H1 (cell line): ENCODE data around the gene TEX14. TPM values are rescaled to one million over a fixed set of nuclear protein-coding genes. Genes with fewer than 3 reads are reported as not detected.
A peak's percentile ranks its signal among the peaks of the same experiment; 100 is the strongest.

Experiments
- ASH2L ChIP-seq: fragments of 200-600, 300-600 bp; sonication (generic); IDR thresholded peaks from one replicate; pipeline ENCODE4 v1.7.1; 2017; ENCODE audit warnings: low read length
- BACH1 ChIP-seq: IDR thresholded peaks from 2 replicates; pipeline ENCODE4 v1.6.1; 2012; ENCODE audit warnings: low read length, improper control_type of control experiment
- CBX8 ChIP-seq: fragments of 300-800, 300-1000 bp; sonication (generic); IDR thresholded peaks from 2 replicates; pipeline ENCODE4 v1.7.1; 2016; ENCODE audit warnings: low read depth, low read length, borderline replicate concordance
- CREB1 ChIP-seq: IDR thresholded peaks from 2 replicates; pipeline ENCODE4 v1.6.1; 2012; ENCODE audit warnings: inconsistent platforms
- EGR1 ChIP-seq: IDR thresholded peaks from 2 replicates; pipeline ENCODE4 v1.6.1; 2011; ENCODE audit warnings: low read depth, low read length, borderline replicate concordance
- FOSL1 ChIP-seq: IDR thresholded peaks from 2 replicates; pipeline ENCODE4 v1.6.1; 2011; ENCODE audit warnings: mild to moderate bottlenecking, low read depth, low read length, moderate library complexity; ENCODE audit not compliant: insufficient read depth
- GABPA ChIP-seq: IDR thresholded peaks from 2 replicates; pipeline ENCODE4 v1.6.1; 2011; ENCODE audit warnings: mild to moderate bottlenecking, low read length, moderate library complexity, borderline replicate concordance; ENCODE audit not compliant: insufficient read depth
- GTF2F1 ChIP-seq: IDR thresholded peaks from 2 replicates; pipeline ENCODE4 v1.6.1; 2012; ENCODE audit warnings: low read depth, low read length, improper control_type of control experiment, borderline replicate concordance
- MAFK ChIP-seq: IDR thresholded peaks from 2 replicates; pipeline ENCODE4 v1.6.1; 2012; ENCODE audit warnings: low read depth, mild to moderate bottlenecking, improper control_type of control experiment, low read length
- NRF1 ChIP-seq: IDR thresholded peaks from 2 replicates; pipeline ENCODE4 v1.6.1; 2011; ENCODE audit warnings: mild to moderate bottlenecking, low read depth, low read length, improper control_type of control experiment
- PHF8 ChIP-seq: fragments of 200-600 bp; sonication (generic); conservative IDR thresholded peaks from 2 replicates; pipeline ENCODE4 v1.7.1; 2012; ENCODE audit warnings: low read depth, mild to moderate bottlenecking, inconsistent platforms, low read length, moderate library complexity
- POLR2AphosphoS5 ChIP-seq: IDR thresholded peaks from 2 replicates; pipeline ENCODE4 v1.6.1; 2011; ENCODE audit warnings: low read depth, low read length
- POU5F1 ChIP-seq: IDR thresholded peaks from 2 replicates; pipeline ENCODE4 v1.6.1; 2011; ENCODE audit warnings: low read depth, mild to moderate bottlenecking, low read length, moderate library complexity
- RBBP5 ChIP-seq: IDR thresholded peaks from 2 replicates; pipeline ENCODE4 v1.7.1; 2012; ENCODE audit warnings: low read depth, mild to moderate bottlenecking, inconsistent platforms, low read length, moderate library complexity, borderline replicate concordance
- RFX5 ChIP-seq: IDR thresholded peaks from 2 replicates; pipeline ENCODE4 v1.6.1; 2011; ENCODE audit warnings: low read depth, low read length, improper control_type of control experiment, borderline replicate concordance
- RNF2 ChIP-seq: fragments of 200-900, 300-1000 bp; sonication (generic); IDR thresholded peaks from 2 replicates; pipeline ENCODE4 v1.7.1; 2016; ENCODE audit warnings: borderline replicate concordance, low read depth, mild to moderate bottlenecking, antibody characterized with exemption, low read length; ENCODE audit not compliant: poor library complexity, severe bottlenecking; ENCODE audit errors: missing control alignments
- SUZ12 ChIP-seq: fragments of 200-600 bp; sonication (generic); IDR thresholded peaks from 2 replicates; pipeline ENCODE4 v1.6.1; 2012; ENCODE audit warnings: mild to moderate bottlenecking, inconsistent platforms, low read length, moderate library complexity, mixed read lengths
- TAF1 ChIP-seq: IDR thresholded peaks from 2 replicates; pipeline ENCODE4 v1.6.1; 2011; ENCODE audit warnings: mild to moderate bottlenecking, low read depth, low read length
- TBP ChIP-seq: IDR thresholded peaks from 2 replicates; pipeline ENCODE4 v1.6.1; 2011; ENCODE audit warnings: low read depth, low read length, improper control_type of control experiment
- TCF12 ChIP-seq: IDR thresholded peaks from 2 replicates; pipeline ENCODE4 v1.6.1; 2011; ENCODE audit warnings: low read depth, mild to moderate bottlenecking, low read length
- TEAD4 ChIP-seq: IDR thresholded peaks from 2 replicates; pipeline ENCODE4 v1.6.1; 2012; ENCODE audit warnings: low read depth, low read length, inconsistent platforms, mixed read lengths
- ZNF274 ChIP-seq: IDR thresholded peaks from 2 replicates; pipeline ENCODE4 v1.7.0; 2012; ENCODE audit warnings: low read length, borderline replicate concordance; ENCODE audit errors: extremely low read depth
- polyA plus RNA-seq, 7 experiments: library from polyadenylated mRNA; depleted of rRNA in 3 of 7; stranded (reverse) in 5 of 7; unstranded in 2 of 7; fragments of >200 nt in 5 of 7; fragments of 200-250 nt in 2 of 7; gene quantifications; 1 replicate in 5 of 7; 2 replicates in 1 of 7; 4 replicates in 1 of 7; pipeline versions ENCODE4 v1.2.1 to v1.2.3, GENCODE V29; 2011 to 2013; ENCODE audit warnings: missing spikeins in 2 of 7, mixed read lengths in 2 of 7
- total RNA-seq: library from RNA; stranded (reverse); fragmentation: NEBNext Ultra II Directional; extraction: Animal tissue kit (Norgen Biotek cat#: 25700); gene quantifications from 2 replicates; pipeline ENCODE4 v1.2.1, GENCODE V29; 2021
- TF ChIP-seq, protein P1 (sequence below): IDR thresholded peaks from 2 replicates; pipeline ENCODE4 v1.6.1; 2012; ENCODE audit warnings: low read length, inconsistent platforms

Gene TEX14
- total and polyA plus RNA-seq, 2 of the 8 experiments (the other 6 are each of a cell fraction or from before 2014, with no cell fraction given), result 0.83 to 2.5 TPM

- TF ChIP-seq, protein P1, sequence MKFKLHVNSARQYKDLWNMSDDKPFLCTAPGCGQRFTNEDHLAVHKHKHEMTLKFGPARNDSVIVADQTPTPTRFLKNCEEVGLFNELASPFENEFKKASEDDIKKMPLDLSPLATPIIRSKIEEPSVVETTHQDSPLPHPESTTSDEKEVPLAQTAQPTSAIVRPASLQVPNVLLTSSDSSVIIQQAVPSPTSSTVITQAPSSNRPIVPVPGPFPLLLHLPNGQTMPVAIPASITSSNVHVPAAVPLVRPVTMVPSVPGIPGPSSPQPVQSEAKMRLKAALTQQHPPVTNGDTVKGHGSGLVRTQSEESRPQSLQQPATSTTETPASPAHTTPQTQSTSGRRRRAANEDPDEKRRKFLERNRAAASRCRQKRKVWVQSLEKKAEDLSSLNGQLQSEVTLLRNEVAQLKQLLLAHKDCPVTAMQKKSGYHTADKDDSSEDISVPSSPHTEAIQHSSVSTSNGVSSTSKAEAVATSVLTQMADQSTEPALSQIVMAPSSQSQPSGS, result peak; percentile 99
- TF ChIP-seq MAFK (0 out of 2 replicates have a peak, but pooled peaks have one; percentile 8), GTF2F1 (peak; percentile 100), TAF1 (peak; percentile 85), GABPA (no peak), POU5F1 (no peak), SUZ12 (no peak), RFX5 (no peak), PHF8 (peak; percentile 47; the same call in 1 of the 2 replicates), POLR2AphosphoS5 (peak; percentile 100), TCF12 (no peak; the same call in 1 of the 2 replicates), CBX8 (no peak), RBBP5 (0 out of 2 replicates have a peak, but pooled peaks have one; percentile 33), CREB1 (peak; percentile 97), TBP (peak; percentile 99), ASH2L (no peak), TEAD4 (no peak), FOSL1 (no peak), BACH1 (peak; percentile 78), NRF1 (peak; percentile 2; the same call in 1 of the 2 replicates), EGR1 (peak; percentile 87), RNF2 (no peak), ZNF274 (no peak)
These were observed 60.1 kb downstream of the TEX14 start (continued) for GRCh38 chr17:58631523-58632323.
